Measurements from ENCODE around the gene TTC21B.

TTC21B gene

DNA sequence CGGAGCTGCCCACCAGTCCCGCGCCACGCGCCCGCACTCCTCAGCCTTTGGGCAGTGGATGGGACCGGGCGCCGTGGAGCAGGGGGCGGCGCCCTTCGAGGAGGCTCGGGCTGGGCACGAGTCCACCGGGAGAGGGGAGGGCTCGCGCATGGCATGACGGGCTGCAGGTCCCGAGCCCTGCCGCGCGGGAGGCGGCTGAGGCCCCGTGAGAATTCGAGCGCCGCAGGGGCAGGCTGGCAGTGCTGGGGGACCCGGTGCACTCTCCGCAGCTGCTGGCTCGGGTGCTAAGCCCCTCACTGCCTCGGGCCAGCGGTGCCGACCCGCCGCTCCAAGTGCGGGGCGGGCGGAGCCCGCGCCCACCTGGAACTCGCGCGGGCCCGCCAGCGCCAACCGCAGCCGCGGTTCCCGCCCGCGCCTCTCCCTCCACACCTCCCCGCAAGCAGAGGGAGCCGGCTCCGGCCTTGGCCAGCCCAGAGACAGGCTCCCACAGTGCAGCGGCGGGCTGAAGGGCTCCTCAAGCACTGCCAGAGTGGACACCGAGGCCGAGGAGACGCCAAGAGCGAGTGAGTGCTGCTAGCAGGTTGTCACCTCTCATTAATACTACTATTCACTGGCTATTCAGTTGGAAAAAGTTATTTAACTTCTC is 3.6 kb upstream of the TTC21B start:
- Histone ChIP-seq H3K27me3 (replicated peaks; ENCODE audit: control insufficient read depth, insufficient read depth, low read length) (no peaks in the 10 kb centered on the region), H3K36me3 (ENCODE audit: control insufficient read depth, insufficient read depth, low read length) (no peaks in the 10 kb centered on the region), H3K4me3 (replicated peaks; ENCODE audit: low read depth, low read length) (no peak overlapping the region)
- TF ChIP-seq CTCF (IDR thresholded peaks at IDR 0.05; ENCODE audit: insufficient read depth, low read length, poor library complexity, severe bottlenecking), result no peak
- DNase-seq (ENCODE audit: extremely low read depth, insufficient read length), result no peak

DNA sequence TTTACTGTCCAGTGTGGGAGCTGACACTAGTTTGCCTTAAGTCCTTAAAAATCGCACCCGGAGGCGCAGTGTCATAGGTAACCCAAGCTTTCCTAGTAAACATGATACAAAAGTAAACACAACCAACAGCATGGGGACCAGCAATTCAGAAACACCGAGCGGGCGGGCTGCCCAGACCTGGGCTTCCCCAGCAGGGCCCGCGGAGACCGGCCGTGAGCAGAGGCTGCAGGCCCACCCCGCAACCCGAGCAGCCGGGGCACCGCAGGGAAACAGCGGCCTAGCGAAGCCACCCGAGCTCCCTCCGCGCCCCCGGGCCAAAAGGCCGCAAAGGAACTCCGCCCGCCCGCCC is 296 bp downstream of the TTC21B start:
- Histone ChIP-seq H3K4me3 (replicated peaks; ENCODE audit: low read depth, low read length) (peak overlapping the region; percentile 75), H3K36me3 (ENCODE audit: control insufficient read depth, insufficient read depth, low read length) (no peaks in the 10 kb centered on the region), H3K27me3 (replicated peaks; ENCODE audit: control insufficient read depth, insufficient read depth, low read length) (no peaks in the 10 kb centered on the region)
- DNase-seq (ENCODE audit: extremely low read depth, insufficient read length), result no peak
- TF ChIP-seq CTCF (IDR thresholded peaks at IDR 0.05; ENCODE audit: insufficient read depth, low read length, poor library complexity, severe bottlenecking), result no peak

- no peak for DNase-seq (ENCODE audit: extremely low read depth, insufficient read length)
Measured at GRCh38 chr2:165952741-165953211, 800 bp downstream of the TTC21B start.

DNA sequence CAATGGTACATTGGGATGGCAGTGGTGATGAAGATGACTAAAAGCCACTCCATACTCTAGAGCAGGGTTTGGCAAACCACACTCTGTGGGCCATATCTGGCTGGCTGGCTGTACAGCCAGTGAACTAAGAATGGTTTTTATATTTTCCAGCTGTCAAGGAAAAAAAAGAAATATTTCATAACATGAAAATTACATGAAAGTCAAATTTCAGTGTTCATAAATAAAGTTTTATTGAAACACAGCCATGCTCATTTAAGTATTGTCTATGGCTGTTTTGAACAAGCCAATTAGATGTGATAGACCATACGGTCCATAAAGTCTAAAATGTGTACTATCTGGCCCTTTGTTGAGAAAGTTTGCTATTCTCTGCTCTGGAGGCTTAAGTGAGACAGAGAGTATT is 1.5 kb downstream of the TTC21B start:
- Histone ChIP-seq H3K27me3 (replicated peaks; ENCODE audit: control insufficient read depth, insufficient read depth, low read length) (no peaks in the 10 kb centered on the region), H3K4me3 (replicated peaks; ENCODE audit: low read depth, low read length) (no peak overlapping the region), H3K36me3 (ENCODE audit: control insufficient read depth, insufficient read depth, low read length) (no peaks in the 10 kb centered on the region)
- no peak for TF ChIP-seq CTCF (IDR thresholded peaks at IDR 0.05; ENCODE audit: insufficient read depth, low read length, poor library complexity, severe bottlenecking)
- no peak for DNase-seq (ENCODE audit: extremely low read depth, insufficient read length)

More at GRCh38 chr2:165952741-165953211, 800 bp downstream of the TTC21B start:
- no peaks in the 10 kb centered on the region for H3K27me3 ChIP-seq (replicated peaks; ENCODE audit: control insufficient read depth, insufficient read depth, low read length)
- H3K4me3 ChIP-seq (replicated peaks; ENCODE audit: low read depth, low read length), result peak overlapping the region; percentile 75
- no peak for TF ChIP-seq CTCF (IDR thresholded peaks at IDR 0.05; ENCODE audit: insufficient read depth, low read length, poor library complexity, severe bottlenecking)
- no peaks in the 10 kb centered on the region for H3K36me3 ChIP-seq (ENCODE audit: control insufficient read depth, insufficient read depth, low read length)

GRCh38 chr2:165950438-165950837 is 3.1 kb downstream of the TTC21B start:
- Histone ChIP-seq H3K36me3 (ENCODE audit: control insufficient read depth, insufficient read depth, low read length) (no peaks in the 10 kb centered on the region), H3K4me3 (replicated peaks; ENCODE audit: low read depth, low read length) (no peak overlapping the region), H3K27me3 (replicated peaks; ENCODE audit: control insufficient read depth, insufficient read depth, low read length) (no peaks in the 10 kb centered on the region)
- DNase-seq (ENCODE audit: extremely low read depth, insufficient read length), result no peak
- TF ChIP-seq CTCF (IDR thresholded peaks at IDR 0.05; ENCODE audit: insufficient read depth, low read length, poor library complexity, severe bottlenecking), result no peak

DNA sequence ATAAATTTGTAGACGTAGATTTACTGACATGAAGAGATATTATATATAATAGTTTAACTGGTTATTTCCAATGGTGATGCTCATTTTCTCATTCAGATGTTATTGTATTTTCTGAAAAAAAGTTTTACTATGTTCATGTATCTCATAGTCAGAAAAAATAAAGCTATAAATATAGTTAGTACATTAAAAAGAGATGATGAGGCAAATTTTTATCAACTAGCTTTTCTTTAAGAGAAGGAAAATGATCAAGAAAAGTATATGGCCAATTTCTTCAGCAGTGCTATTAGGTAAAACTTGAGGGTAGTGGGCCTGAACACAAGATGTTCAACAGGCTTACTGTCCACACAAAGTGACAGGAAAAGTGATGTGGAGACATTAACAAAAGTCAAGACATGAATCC is 11.7 kb downstream of the TTC21B start:
- H3K36me3 ChIP-seq (ENCODE audit: control insufficient read depth, insufficient read depth, low read length), result peaks cover 2% of the 10 kb centered on the region
- no peak for DNase-seq (ENCODE audit: extremely low read depth, insufficient read length)
- no peak overlapping the region for H3K4me3 ChIP-seq (replicated peaks; ENCODE audit: low read depth, low read length)
- H3K27me3 ChIP-seq (replicated peaks; ENCODE audit: control insufficient read depth, insufficient read depth, low read length), result no peaks in the 10 kb centered on the region
- TF ChIP-seq CTCF (IDR thresholded peaks at IDR 0.05; ENCODE audit: insufficient read depth, low read length, poor library complexity, severe bottlenecking), result no peak

Data from GM06990 (cell line).